HG02943 (cell line): ENCODE measurements around the gene WDR45B.

Source experiments
- ATAC-seq: cut with Tn5 transposase; IDR thresholded peaks from one replicate; pipeline ENCODE4 v1.9.1; 2021; ENCODE audit warnings: mild to moderate bottlenecking, low read depth, moderate library complexity; ENCODE audit not compliant: unreplicated experiment

Gene WDR45B

DNA sequence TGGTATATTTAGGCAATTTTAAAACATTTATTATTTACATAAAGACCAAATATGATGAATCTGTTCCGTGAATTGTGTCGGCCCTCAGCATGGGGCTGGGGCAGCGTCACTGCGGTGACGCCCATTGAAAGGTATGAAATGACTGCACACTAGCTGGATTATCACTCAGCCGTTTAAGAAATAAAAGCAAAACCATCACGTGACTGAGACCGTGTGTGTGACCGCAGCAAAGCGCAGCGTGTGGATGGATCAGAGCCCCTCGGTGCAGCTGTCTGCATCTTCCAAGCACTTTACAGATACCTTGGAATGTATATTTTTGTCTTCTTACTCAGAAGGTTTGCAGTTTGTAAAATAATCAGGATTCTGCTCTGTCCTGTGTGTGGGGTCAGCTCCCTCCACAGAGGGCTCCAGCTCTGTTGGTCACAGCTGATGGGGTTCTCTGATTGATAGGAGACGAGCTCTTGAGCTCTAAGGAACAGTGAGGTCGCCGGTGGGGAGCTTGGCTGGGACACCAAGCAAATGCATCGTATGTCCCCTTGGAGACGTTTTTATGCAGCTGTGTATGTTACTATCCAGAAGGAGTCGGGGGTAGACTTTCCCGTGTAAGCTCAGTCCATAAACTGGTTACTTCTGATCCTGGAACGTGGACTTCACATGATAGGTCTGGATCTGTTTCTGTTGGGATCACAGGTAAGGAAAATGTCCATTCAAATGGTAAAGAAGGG, 45.1 kb downstream of the WDR45B start:
- ATAC-seq: no peak

DNA sequence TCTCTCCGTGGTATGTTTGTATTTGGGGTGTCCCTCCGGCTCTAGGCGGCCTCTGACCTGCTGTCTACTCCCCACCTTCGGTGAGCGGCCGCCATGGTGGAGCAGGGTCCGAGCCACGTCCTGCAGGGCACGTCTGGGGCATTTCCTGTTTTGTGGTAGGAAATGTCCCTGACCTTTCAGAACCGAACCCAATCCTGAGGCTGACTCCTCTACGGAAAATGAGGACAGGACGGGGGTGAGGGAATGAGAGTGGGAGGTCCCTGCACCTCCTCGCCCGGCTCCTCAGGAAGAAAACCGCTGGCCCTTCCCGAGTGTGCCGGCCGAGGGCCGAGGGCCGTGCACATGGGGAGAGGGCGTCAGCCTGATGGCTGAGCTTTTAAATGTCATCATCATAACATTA, 45.8 kb downstream of the WDR45B start:
- ATAC-seq: no peak

DNA sequence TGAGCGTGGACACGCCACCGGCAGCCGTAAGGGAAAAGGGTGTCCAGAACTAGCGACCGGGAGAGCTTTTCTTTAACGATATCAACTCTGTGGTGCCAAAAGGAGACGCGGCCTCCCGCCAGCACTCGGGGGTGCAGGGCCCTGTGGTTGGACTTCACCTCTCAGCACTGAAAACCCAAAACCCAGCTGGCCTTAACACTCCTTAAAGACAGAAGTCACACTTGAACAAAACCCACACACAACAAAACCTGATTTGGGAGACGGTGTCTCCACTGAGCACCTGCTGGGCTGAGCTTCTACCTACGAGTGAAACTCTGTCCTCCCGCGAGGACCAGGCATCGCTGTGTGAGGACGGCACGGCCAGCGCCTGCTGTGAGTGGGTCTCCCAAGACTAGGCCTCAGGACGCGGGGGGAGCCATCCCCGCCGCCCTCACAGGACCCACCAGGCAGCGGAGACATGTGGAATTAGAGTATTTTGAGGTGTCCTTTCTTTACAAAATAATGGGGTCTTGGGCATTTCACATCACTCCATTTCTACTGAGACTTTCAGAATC, 46.7 kb downstream of the WDR45B start:
- no peak for ATAC-seq

DNA sequence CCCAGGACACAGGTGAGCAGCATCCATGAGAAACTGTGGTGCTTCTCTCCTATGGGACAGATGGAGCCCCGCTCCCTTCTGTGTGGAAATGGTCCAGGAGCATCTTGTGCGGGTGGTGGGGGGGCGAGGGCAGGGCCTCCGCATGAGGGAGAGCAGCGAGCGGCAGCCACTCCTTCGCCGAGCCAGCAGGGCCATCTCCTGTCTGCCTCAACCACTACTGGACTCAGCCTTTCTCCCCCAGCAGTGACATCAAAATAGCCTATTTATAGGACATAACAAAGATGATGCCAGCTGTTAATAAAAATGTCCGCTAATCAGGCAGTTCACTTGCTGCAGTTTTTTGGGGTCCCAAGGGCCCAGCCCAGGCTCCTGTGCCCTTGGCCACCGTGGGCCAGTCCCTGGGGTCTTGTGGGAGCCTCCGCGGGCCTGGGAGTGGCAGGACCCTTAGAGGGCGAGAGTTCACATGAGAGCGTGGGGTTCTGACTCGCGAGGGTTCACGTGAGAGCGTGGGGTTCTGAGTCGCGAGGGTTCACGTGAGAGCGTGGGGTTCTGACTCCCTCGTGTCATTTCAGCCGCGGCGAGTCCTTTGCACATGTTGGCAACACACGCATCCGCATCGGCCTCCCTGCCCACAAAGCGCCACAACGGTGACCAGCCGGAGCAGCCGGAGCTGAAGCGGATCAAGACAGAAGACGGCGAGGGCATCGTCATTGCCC, 47.4 kb downstream of the WDR45B start:
- ATAC-seq: no peak

DNA sequence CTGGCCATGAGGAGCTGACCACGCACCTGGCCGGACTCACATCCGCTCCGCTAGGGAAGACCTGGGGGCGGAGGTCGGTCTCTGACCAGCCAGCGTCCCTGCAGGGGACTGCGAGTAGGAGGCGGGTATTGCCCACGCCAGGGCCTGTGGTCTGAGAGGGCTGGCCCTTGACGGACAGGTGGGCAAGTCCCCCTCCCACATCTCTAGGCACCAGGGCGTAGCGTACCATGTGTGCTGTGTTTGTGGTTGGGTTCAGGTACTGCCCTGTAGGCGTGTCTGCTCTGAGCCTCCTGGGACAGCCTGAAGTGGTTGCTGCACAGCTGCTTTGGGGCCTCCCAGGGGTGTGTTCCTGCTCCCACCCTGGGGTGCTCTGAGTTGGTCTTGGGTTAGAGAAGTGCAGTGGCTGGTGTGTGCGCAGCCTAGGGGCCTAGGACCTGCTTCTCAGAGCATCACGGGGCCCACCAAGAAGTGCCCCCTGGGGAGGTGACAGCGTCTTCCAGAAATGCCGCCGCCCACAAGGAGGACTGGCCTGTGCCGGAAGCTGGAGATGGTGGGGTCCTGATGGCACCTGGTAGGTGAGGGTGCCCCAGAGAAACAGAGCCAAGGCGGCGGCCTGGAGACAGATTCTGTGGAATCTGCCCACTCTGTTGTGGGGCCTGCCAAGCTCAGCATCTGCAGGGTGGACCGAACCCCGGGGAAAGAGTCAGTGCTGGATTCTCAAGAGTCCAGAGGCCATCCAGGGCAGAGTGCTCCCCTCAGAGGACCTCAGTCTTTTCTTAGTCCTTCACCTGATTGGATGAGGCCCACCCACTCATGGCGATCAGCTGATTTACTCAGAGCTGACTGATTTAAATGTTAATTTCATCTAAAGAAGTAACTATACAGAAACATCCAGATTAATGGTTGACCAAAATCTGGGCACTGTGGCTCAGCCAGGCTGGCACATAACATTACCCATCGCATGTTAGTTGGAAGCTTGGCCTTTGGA, 48.3 kb downstream of the WDR45B start:
- ATAC-seq: no peak

DNA sequence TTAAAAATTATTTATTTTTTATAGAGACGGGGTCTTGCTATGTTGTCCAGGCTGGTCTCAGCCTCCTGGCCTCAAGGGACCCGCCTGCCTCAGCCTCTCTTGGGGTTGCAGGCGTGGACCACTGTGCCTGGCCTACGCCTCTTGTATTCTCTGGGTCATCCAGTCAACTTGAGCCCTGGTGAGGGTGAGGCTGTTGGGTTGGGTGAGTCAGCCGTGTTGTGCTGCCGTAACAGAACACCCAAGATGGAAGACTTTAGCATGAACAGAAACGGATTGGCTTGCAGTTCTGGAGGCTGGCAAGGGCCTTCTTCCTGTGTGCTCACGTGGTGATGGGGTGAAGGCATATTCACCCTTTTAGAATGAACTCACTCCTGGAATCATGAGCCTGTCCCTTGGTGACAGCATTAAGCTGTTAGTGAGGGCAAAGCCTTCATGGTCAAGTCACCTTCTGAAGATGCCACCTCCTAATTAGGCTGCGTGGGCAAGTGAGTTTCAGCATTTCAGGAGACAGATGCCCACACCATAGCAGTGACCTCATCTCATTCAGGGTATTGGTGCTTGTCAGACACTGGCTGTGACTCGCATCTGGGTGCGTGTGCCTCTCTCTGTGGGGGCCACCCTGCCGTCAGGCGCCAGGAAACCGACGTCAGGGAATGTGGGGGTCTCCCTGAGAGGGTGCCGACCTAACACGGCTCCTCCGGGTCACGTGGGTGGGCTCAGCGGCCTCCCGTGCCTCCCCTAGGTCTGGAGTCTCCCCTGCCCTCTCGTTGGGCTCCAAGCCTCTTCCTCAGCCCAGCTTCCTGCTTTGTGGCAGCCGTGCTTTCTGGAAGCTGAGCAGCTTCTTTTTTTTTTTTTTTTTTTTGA, 49.8 kb downstream of the WDR45B start:
- no peak for ATAC-seq

DNA sequence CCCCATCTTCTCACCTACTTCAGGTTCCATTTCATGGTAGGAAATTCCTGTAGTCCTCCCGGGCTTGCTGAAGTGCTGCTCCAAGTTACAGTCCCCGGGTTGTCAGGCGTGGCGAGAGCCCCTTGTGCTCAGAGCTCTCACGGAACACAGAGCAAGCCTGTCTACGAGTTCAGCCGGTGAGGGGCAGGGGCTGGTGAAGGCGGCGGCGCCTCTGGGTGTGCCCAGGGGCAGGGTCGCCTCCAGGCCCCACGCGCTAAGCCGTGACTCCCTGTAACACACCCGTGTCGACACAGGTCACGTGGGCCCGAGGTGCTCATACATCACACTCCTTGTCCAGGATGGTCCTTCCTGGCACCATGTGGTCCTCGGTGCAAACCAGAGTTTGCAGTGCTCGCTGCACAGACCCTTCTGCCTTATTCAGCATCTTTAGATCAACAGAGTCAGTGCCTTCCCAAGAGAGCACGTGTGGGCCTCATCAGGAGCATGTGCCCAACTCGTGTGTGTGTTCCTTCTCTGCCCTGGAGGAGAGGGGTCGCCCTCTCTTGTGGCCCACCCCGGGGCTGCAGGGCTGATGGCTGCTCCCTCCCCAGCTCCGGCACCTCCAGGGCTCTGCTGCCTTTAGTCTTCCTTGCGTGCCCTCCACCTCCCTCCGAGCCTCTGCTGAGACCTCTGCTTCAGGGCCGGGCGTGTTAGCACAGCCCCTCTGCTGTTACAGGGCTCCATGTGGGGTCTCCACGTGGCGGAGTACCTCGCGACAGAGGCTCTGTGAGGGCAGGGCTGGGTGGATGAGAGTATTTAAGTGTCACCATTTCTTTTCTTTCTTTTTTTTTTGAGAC, 51.2 kb downstream of the WDR45B start:
- no peak for ATAC-seq

DNA sequence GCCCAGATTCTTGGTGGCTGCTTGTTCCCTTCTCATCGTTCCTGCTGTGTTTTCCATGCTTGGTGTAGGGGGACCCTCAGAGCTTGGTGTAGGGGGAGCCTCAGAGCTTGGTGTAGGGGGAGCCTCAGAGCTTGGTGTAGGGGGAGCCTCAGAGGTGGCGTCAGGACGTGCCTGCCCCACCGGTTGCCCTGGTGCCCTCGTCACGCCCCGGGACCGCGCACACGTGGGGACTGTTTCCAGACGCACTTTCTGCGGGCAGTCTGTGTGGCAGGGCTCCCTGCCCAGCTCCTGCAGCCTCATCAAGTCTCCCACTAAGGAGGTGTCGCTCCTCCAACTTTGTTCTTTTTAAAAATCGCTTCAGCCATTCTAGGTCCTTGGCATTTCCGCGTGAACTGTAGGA, 51.9 kb downstream of the WDR45B start:
- no peak for ATAC-seq

DNA sequence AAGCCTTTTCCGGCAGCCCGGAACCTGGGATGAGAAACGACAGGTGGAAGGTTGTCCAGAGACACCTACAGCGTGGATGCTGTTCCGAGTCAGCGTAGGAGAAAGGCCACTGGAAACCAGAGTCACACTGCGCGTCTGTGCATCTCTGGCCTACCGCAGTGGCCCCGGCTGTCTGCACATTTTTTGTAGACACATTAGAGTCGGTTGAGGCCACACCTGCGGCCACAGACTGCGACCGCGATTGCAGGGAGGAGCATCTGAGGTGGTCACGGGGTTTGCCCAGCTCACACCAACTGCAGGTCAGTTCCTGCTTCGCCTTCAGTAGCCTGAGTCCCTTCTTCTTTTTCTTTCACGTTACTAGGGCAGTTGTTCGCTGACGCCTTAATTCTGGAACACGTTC, 52.4 kb downstream of the WDR45B start:
- no peak for ATAC-seq

DNA sequence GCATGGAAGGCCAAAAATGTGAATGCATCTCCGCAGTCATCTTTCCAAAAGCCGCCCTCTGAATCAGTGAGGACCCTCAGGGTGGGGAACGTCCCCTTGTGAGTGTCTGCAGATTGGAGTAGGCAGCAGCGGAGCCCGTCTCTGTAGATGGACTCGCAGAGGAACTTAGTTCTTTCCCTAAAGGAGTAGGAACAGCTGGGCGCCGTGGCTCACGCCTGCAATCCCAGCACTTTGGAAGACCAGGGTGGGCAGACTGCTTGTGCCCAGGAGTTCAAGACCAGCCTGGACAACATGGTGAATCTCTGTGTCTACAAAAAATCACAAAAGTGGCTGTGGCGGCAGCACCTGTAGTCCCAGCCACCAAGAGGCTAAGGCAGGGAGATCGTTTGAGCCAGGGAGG, 53.7 kb downstream of the WDR45B start:
- ATAC-seq: no peak

DNA sequence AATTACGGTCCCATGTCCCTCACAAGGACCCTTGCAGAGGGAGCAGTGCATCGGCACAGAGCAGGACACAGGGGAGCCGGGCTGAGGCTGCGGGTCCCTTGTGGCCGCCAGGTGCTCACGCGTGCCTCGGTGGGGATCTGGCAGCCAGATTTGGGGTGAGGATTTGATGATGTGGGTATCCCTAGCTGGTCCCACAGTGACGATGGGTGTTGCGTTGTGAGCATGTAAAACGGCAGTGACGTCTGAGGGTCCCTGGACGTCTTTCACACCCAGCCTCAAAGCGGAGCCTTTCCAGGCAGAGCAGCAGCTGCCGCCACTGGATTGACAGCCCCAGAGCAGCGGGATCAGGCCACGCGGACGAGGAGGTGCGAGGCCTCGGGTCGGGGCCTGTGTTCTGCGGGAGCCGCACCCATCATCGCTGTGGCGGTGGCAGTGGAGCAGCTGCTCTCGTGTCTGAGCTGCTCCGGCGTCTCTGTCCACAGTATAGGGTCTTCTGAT, 54.6 kb downstream of the WDR45B start:
- no peak for ATAC-seq

DNA sequence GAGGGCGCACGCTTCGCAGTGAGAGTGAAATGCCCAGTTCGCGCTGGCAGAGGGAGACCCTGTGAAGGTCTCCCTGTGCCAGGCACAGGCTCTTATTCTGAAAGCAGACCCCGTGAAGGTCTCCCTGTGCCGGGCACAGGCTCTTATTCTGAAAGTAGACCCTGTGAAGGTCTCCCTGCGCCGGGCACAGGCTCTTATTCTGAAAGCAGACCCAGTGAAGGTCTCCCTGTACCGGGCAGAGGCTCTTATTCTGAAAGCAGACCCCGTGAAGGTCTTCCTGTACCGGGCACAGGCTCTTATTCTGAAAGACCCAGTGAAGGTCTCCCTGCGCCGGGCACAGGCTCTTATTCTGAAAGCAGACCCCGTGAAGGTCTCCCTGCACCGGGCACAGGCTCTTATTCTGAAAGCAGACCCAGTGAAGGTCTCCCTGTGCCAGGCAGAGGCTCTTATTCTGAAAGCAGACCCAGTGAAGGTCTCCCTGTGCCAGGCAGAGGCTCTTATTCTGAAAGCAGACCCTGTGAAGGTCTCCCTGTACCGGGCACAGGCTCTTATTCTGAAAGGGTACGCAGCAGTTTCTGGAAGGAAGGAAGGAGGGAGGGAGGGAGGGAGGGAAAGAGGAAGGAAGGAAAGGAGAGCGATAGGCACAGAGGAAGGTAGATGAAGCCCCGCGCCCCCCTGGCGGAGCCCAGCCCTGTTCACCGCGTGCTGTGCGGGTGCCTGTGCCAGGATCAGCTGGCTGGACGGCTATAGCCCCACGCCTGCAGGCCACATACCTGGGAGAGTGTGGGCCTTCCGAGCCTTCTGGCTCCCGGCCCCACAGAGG, 55.3 kb downstream of the WDR45B start:
- ATAC-seq: no peak

DNA sequence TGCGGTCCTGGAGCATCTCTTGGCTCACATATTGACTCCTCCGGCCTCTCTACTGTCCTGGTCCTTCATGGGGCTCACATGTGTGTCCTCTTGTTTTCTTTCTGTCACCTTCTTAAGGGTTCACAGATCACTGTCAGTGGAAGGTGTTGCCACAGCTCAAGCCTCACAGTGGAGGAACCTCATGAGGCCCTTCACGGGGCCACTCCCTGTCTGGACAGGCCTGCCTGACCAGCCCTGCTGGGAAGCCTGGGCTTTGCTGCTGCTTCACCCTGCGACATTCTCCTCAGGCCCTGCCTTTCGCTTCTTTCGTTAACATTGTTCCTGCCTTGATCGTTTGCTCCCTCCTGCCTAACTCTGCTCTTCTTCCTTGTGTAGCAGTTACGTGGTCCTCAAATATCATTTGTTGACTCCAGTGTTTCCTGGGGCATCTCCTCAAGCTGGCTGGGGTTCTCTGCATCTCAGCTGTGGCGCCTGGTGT, 55.9 kb downstream of the WDR45B start:
- ATAC-seq: no peak

DNA sequence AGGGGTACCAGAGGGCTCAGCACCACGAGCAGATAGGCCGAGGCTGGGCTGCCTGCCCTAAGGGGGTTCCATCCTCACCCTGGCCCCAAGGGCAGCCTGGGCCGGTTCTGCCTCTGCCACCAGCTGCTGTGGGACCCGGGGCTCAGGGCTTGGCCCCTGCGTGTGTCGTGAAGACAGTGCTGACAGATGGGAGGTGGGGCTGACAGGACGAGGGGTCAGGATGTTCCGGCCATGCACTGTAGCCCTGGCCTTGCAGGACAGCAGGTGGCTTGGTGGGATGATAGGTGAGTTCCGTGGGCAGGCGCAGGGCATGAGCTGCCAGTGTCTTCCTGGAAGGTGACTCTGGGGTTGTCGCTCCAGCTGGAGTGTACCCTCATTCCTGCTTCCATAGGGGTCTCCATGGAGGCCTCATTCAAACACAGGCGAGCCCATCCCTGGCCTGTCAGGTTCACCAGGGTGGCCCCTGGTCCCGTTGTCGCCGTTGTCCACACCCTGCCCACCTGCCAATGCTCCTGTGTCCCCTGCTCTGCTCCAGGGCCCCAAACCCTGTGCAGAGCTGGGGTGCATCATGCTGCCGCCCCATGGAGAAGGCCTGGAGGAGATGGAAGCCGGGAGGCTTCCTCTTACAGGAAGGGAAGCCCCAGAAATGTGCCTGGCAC, 57.2 kb downstream of the WDR45B start:
- no peak for ATAC-seq

DNA sequence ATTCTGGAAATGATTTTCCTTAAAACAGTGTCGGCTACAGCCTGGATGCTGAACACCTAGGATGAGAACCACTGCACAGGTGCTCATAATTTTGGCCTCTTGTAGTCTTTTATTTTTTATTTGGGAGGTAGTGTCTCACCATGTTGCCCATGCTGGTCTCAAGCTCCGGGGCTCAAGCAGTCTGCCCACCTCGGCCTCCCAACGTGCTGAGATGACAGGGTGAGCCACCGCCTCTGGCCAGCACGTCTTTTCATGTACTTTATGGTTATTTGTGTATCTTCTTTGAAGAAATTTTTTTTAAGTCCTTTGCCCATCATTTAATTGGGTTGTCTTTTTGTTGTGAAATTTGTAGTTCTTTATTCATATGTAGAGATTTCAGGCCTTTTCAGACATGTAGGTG, 58.0 kb downstream of the WDR45B start:
- ATAC-seq: no peak

DNA sequence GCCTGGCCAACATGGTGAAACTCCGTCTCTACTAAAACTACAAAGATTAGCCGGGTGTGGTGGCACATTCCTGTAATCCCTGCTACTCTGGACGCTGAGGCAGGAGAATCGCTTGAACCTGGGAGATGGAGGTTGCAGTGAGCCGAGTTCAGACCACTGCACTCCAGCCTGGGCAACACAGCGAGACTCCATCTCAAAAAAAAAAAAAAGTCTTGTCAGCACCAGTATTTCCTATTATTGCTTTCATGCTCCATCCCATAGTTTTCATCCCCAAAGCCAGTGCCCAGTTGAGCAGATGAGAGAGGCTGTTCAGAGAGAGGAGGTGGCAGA, 58.4 kb downstream of the WDR45B start:
- ATAC-seq: no peak
